B cell (primary cell): ENCODE measurements around the gene ITPKB. TPM values are rescaled to one million over a fixed set of nuclear protein-coding genes. Genes with fewer than 3 reads are reported as not detected.

Experiments used
- ATAC-seq: fragments of 200-7000 bp; cut with Tn5 transposase; one replicate; pipeline ENCODE4 v1.10.0; 2021; ENCODE audit warnings: low read depth, mild to moderate bottlenecking, moderate number of reproducible peaks, moderate library complexity
- CTCF ChIA-PET: fragments of 350-600 bp; sonication (Branson Sonifier 250); formaldehyde crosslinking; loops from one replicate; lab custom pipeline; 2021; ENCODE audit warnings: antibody characterized with exemption, inconsistent platforms; lab: Charles Lee
- POLR2A ChIA-PET: fragments of 350-600 bp; sonication (Branson Sonifier 250); formaldehyde crosslinking; loops from one replicate; lab custom pipeline; 2021; ENCODE audit warnings: antibody characterized with exemption; lab: Charles Lee
- DNase-seq: peaks from one replicate; pipeline ENCODE4 v3.0.0; 2013
- H2AFZ ChIP-seq: 2 replicates; pipeline ENCODE4 v1.6.1; 2012; ENCODE audit warnings: mild to moderate bottlenecking, low read depth, low read length; ENCODE audit not compliant: insufficient read depth, poor library complexity, severe bottlenecking
- H3K27ac ChIP-seq, 2 donors: 1 replicate in 1 of 2; 2 replicates in 1 of 2; pipeline ENCODE4 v1.5.1; 2012 to 2013; ENCODE audit warnings: low read length in 2 of 2, mild to moderate bottlenecking in 2 of 2, moderate library complexity in 1 of 2
- H3K27me3 ChIP-seq, 4 experiments: fragments of 200-600 bp in 1 of 4; sonication (generic) in 1 of 4; replicated peaks in 1 of 4; 1 replicate in 2 of 4; 2 replicates in 2 of 4; pipeline versions ENCODE4 v1.6.1 to v1.7.0; 2013 to 2016; ENCODE audit warnings: low read length in 3 of 4, mild to moderate bottlenecking in 2 of 4, mixed read lengths in 1 of 4, moderate library complexity in 1 of 4; ENCODE audit not compliant: insufficient read depth in 4 of 4, control insufficient read depth in 3 of 4; ENCODE audit errors: control extremely low read depth in 1 of 4
- H3K36me3 ChIP-seq, 2 experiments: replicated peaks in 1 of 2; 1 replicate in 1 of 2; 2 replicates in 1 of 2; pipeline versions ENCODE4 v1.6.1 to v1.7.1; 2013; ENCODE audit warnings: low read length in 1 of 2; ENCODE audit not compliant: insufficient read depth in 2 of 2, control insufficient read depth in 1 of 2; ENCODE audit errors: control extremely low read depth in 1 of 2, extremely low read depth in 1 of 2
- H3K4me1 ChIP-seq, 2 donors: fragments of 200-600 bp in 1 of 2; sonication (generic) in 1 of 2; 1 replicate in 1 of 2; 2 replicates in 1 of 2; pipeline versions ENCODE4 v1.5.1 to v1.6.1; 2013 to 2017; ENCODE audit warnings: low read length in 2 of 2; ENCODE audit not compliant: control insufficient read depth in 2 of 2, insufficient read depth in 2 of 2
- H3K4me2 ChIP-seq: replicated peaks from 2 replicates; pipeline ENCODE3; 2012; ENCODE audit warnings: mild to moderate bottlenecking, low read depth, low read length; ENCODE audit not compliant: poor library complexity, severe bottlenecking
- H3K4me3 ChIP-seq, 5 experiments: fragments of 200-600 bp in 1 of 5; sonication (generic) in 1 of 5; 1 replicate in 3 of 5; 2 replicates in 2 of 5; pipeline versions ENCODE4 v1.5.1 to v1.7.0; 2011 to 2016; ENCODE audit warnings: low read length in 4 of 5, mild to moderate bottlenecking in 4 of 5, low read depth in 2 of 5, control low read depth in 1 of 5, moderate library complexity in 1 of 5; ENCODE audit not compliant: insufficient read depth in 1 of 5; ENCODE audit errors: control extremely low read depth in 1 of 5, extremely low read depth in 1 of 5
- H3K79me2 ChIP-seq: fragments of 200-600 bp; sonication (generic); one replicate; pipeline ENCODE4 v1.6.0; 2016; ENCODE audit warnings: low read length; ENCODE audit not compliant: control insufficient read depth, insufficient read depth
- H3K9ac ChIP-seq: fragments of 200-600 bp; sonication (generic); 2 replicates; pipeline ENCODE4 v1.6.1; 2017; ENCODE audit warnings: mild to moderate bottlenecking, low read length, moderate library complexity
- H3K9me3 ChIP-seq, 3 donors: one replicate each; pipeline versions ENCODE4 v1.6.1 to v1.7.1; 2013; ENCODE audit warnings: low read length in 2 of 3; ENCODE audit not compliant: control insufficient read depth in 2 of 3, insufficient read depth in 1 of 3; ENCODE audit errors: control extremely low read depth in 1 of 3
- H4K20me1 ChIP-seq: 2 replicates; pipeline ENCODE4 v1.6.0; 2012; ENCODE audit warnings: mild to moderate bottlenecking, low read length; ENCODE audit not compliant: insufficient read depth, control insufficient read depth, poor library complexity, severe bottlenecking
- H3K27ac Mint-ChIP-seq: one replicate; pipeline ENCODE4 v1.8.0; 2021; ENCODE audit warnings: mixed read lengths
- H3K27me3 Mint-ChIP-seq: one replicate; pipeline ENCODE4 v1.8.0; 2021; ENCODE audit warnings: mixed read lengths
- H3K4me1 Mint-ChIP-seq: one replicate; pipeline ENCODE4 v1.8.0; 2021; ENCODE audit warnings: mixed read lengths
- H3K4me3 Mint-ChIP-seq: one replicate; pipeline ENCODE4 v1.8.0; 2021; ENCODE audit warnings: mixed read lengths
- H3K9me3 Mint-ChIP-seq: one replicate; pipeline ENCODE4 v1.8.0; 2022; ENCODE audit warnings: mixed read lengths; ENCODE audit not compliant: insufficient read depth
- EZH2 ChIP-seq: IDR thresholded peaks from 2 replicates; pipeline ENCODE4 v1.6.1; 2012; ENCODE audit warnings: borderline replicate concordance, low read depth, mild to moderate bottlenecking, moderate library complexity, low read length; ENCODE audit not compliant: insufficient read depth, poor library complexity, severe bottlenecking
- WGBS: methylation state at CpG from one replicate; pipeline ENCODE4 v1.1.5; 2013; ENCODE audit warnings: missing lambda C conversion rate; ENCODE audit not compliant: insufficient coverage; 5-methylcytosine and 5-hydroxymethylcytosine counted together
- intact Hi-C: fragments of 100-400 bp; cut with micrococcal nuclease; formaldehyde crosslinking; loops from one replicate; pipeline ENCODE4 v1.10.0; 2022
- polyA plus RNA-seq: library from polyadenylated mRNA; depleted of rRNA; stranded (reverse); fragments of >200 nt; gene quantifications from 2 replicates; pipeline ENCODE4 v1.2.3, GENCODE V29; 2012
- total RNA-seq, 2 donors: library from RNA; stranded (reverse); fragments of 120-200 nt in 1 of 2; gene quantifications; 1 replicate in 1 of 2; 2 replicates in 1 of 2; pipeline versions ENCODE4 v1.2.3 to v1.2.4, GENCODE V29; 2013 to 2022
- TF ChIP-seq, protein P1 (sequence below): fragments of 200-600 bp; IDR thresholded peaks from one replicate; pipeline ENCODE4 v1.8.0; 2022; ENCODE audit warnings: antibody characterized with exemption, mild to moderate bottlenecking

The ITPKB gene
- total and polyA plus RNA-seq, 2 donors (not counting 1 experiment from before 2014, with no cell fraction given) = 21.8 to 93.5 TPM

DNA sequence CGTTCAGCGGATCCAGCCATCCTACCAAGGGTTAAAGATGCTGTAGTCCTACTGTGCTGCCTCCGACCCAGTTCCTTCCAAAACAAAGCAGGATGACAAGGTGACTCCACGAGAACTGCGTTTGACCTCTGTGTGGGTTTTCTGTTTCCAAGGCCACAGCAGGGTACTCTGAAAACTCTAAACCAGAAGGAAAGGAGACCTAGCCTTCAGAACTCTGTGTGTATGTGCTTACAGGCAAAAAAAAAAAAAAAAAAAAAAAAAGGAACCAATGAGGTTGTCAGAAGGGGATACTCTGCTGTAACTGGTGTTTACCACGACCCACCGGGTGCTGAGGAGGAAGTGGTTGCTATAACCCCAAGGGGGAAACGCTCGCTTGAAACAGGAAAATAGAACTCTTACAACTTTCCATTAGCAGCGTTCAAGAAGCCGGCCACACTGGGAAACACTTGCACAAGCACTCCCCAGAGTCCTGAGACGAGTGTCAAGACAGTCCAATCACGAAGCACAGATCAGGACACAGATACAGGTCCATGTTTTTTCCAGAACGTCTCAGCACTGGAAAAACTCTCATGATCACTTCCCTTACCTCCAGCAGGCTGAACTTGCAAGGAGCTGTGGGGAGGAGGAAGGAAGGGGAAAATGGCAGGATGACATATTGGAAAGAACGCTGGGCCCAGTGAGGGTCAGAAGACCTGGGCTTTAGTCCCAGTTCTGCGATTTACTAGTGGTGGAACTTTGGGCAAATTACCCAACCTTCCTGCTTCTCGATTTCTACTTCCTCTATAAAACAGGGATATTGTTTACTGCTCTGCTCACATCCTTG is 64.0 kb downstream of the ITPKB start:
- Mint-ChIP-seq H3K4me3 (peak overlapping the region; percentile 94), H3K27ac (peak overlapping the region; percentile 96), H3K27me3 (no peaks in the 10 kb centered on the region), H3K9me3 (no peaks in the 10 kb centered on the region), H3K4me1 (peaks cover 98% of the 10 kb centered on the region)
- peak overlapping the region; percentile 87 to 94 for H3K27ac ChIP-seq
- ChIA-PET POLR2A (interaction anchor here (1.0 kb wide), 1 partner anchor 11 kb away, joined by 17 read pairs; no protein-coding TSS in a partner anchor), CTCF (interaction anchor here (1.1 to 2.1 kb wide), 2 partner anchors 31 to 37 kb away, joined by 3 to 4 read pairs; no protein-coding TSS in a partner anchor)
- no peak overlapping the region for H2AFZ ChIP-seq
- peak overlapping the region; percentile 84 for H3K4me2 ChIP-seq
- H3K4me3 ChIP-seq = peak overlapping the region; percentile 49 to 75 (median 67)
- H4K20me1 ChIP-seq = peaks cover 7% of the 10 kb centered on the region
- ATAC-seq (peak; percentile 70), DNase-seq (peak; percentile 93)
- peaks cover 85% of the 10 kb centered on the region for H3K79me2 ChIP-seq
- H3K36me3 ChIP-seq = peaks cover 0 to 20% of the 10 kb centered on the region in 2 experiments
- peaks cover 81 to 91% of the 10 kb centered on the region in 2 donors for H3K4me1 ChIP-seq
- H3K27me3 ChIP-seq = no peaks in the 10 kb centered on the region
- H3K9me3 ChIP-seq = no peaks in the 10 kb centered on the region
- TF ChIP-seq EZH2 = no peak
- TF ChIP-seq, protein P1, sequence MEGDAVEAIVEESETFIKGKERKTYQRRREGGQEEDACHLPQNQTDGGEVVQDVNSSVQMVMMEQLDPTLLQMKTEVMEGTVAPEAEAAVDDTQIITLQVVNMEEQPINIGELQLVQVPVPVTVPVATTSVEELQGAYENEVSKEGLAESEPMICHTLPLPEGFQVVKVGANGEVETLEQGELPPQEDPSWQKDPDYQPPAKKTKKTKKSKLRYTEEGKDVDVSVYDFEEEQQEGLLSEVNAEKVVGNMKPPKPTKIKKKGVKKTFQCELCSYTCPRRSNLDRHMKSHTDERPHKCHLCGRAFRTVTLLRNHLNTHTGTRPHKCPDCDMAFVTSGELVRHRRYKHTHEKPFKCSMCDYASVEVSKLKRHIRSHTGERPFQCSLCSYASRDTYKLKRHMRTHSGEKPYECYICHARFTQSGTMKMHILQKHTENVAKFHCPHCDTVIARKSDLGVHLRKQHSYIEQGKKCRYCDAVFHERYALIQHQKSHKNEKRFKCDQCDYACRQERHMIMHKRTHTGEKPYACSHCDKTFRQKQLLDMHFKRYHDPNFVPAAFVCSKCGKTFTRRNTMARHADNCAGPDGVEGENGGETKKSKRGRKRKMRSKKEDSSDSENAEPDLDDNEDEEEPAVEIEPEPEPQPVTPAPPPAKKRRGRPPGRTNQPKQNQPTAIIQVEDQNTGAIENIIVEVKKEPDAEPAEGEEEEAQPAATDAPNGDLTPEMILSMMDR = no peak
- peak overlapping the region; percentile 69 for H3K9ac ChIP-seq
- intact Hi-C loops = loop anchor here (1.0 to 5.0 kb wide), 7 partner anchors 12 to 268 kb away; partner anchors contain the start of gene PARP1
- WGBS = 1% methylated on average over 11 of the region's 17 CpGs
